GM15510 (cell line): ENCODE results near the gene LAMC1.

Source experiments
- POLR2A ChIP-seq: IDR thresholded peaks from 3 replicates; pipeline ENCODE4 v1.6.1; 2011; ENCODE audit warnings: borderline replicate concordance; ENCODE audit not compliant: insufficient read length; ENCODE audit errors: extremely low read depth

The LAMC1 gene

GRCh38 chr1:183155939-183156338, 132.7 kb downstream of the LAMC1 start:
- TF ChIP-seq POLR2A, result no peak

DNA sequence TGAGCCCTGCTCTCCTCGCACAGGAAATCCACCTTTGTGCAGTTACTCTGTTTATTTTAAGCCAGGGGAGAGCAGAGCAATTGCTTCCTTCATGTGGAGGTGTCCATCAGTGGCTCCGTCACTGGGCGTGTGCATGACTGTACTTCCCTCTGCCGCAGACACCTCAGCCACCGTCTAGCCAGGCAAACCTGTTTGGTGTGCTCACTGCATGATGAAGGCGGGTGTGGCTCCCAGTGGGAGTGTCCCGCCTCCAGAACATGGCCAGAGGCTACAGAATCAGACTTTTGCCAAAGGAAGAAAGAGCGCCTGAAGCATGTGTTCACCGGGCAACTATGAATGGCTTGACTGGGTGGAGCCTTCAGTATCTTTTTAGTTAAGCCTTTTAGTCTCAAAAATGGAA, 136.7 kb downstream of the LAMC1 start:
- no peak for TF ChIP-seq POLR2A

DNA sequence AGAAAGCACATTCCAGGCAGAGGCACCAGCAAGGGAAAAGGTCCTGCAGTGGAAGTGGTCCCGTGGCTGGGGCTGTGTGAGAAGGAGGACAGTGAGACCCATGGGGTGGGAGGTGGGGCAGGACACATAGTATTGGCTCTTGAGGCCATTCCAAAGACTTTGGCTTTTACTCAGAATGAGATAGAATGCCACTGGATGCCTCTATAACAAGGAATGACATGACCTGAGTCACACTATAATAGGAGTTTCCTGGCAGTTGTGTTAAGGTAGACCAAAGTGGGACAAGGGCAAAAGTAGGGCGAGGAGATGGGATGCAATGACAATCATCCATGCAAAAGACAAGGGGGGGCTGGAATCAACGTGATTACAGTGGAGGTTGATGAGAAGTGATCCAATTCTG, 138.2 kb downstream of the LAMC1 start:
- TF ChIP-seq POLR2A, result no peak

DNA sequence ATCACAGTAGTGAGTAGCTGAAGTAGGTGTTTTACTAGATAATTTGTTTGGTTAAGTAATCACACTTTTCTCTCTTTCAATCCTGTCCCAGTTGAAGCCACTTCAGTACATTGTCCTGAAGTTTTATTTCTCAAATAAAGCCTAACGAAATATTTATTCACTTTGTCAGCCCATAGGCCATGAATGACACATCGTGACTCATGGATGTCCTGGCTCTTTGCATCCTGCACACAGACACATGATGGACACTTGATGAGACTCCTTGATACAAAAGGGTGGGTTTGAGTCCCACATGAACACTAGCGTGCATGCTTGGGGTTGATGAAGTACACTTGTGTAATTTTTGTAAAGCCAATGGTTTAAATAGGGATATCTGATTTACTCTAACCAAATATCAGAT, 140.1 kb downstream of the LAMC1 start:
- TF ChIP-seq POLR2A, result no peak

DNA sequence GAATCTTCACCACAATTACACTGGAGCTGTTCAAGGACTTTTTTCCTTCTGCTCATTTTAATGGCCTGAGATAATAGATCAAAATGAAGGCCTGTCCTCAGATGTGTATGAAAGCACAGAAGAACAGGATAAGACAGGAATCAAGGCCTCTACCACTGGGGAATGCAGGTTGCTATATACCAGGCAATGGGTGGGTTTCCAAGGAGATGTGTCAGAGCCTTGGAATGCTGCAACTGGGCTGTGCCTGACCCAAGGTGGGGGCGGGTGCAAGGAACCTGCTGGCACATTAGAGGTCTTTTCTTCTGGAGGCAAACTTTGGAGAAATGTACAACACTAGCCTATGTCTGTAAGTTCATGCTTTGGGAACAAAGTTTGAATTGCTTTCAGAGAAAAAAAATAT, 141.1 kb downstream of the LAMC1 start:
- no peak for TF ChIP-seq POLR2A

GRCh38 chr1:183164963-183165362, 141.7 kb downstream of the LAMC1 start:
- no peak for TF ChIP-seq POLR2A

DNA sequence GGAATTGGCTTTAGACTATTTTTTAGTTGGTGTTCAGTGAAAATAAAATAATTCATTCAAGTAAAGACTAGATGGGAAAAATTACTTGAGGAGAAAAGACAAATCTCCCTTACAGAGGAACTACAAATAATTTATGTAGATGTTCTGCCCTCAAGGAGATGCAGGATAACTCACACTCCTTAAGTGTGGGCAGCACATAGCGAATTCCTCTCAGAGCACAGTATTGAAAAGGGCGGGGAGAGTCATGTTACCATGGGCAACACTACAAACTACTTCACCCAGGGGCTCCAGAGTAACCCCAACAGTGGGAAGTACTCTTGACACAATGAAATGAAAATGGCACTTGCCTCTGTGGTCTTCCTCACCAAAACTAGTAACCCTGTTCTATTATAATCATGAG, 142.2 kb downstream of the LAMC1 start:
- no peak for TF ChIP-seq POLR2A

DNA sequence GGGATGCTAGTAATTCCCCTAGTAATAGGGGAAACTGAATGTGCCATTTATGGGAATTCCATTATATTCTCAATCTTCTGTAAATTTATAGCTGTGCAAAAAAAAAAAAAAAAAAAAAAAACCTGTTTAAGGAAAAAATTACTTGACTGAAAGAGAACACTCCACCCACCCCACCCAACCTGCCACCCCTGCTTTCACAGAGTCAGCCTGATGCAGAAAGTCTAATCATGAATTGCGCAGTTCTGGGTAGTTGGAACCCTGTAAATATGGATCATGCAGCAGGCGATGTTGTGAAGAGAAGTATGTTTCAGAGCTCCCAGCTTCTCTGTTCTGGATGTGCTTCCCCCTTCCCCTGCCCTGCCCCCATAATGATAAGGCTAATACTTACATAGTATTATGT, 143.2 kb downstream of the LAMC1 start:
- TF ChIP-seq POLR2A, result no peak

DNA sequence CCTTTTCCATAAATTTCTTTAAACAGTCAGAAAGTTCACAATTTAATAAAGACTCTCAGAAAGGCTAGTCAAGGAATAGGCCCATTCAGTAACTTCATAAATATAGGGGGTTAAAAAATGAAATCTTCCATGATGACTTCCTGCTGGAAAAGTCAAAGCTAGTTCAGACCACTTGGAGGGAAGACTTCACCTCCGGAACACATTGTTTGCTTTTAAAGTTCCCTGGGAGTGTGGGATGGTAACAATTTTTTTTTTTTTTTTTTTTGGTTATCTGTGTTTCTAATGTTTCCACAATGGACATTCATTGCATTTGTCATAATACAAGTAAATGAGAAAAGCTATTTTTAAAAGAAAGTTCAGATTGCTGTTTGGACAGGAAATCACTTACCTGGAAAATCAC, 144.5 kb downstream of the LAMC1 start:
- no peak for TF ChIP-seq POLR2A

GRCh38 chr1:183168308-183168707, 145.1 kb downstream of the LAMC1 start:
- TF ChIP-seq POLR2A, result no peak

DNA sequence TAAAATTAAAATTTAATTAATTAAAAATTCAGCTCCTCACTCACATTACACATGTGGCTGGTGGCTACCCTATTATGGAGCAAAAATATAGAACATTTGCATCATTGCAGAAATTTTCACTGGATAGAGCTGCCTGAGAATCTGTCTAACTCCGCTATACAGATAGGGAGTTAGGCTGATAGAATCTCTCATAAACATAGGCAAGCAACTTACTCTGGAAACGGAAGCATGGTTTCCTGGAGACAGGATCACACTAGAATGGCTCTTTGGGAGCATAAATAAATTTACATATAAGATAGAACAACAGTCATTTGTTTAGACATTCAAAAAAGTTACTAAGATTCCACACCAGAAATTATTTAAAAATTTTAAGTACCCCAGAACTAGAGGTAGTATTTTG, 150.6 kb downstream of the LAMC1 start:
- no peak for TF ChIP-seq POLR2A

- no peak for TF ChIP-seq POLR2A
Observed at GRCh38 chr1:183175631-183176030, 152.4 kb downstream of the LAMC1 start.

- TF ChIP-seq POLR2A, result no peak
Observed at GRCh38 chr1:183178545-183178944, 155.3 kb downstream of the LAMC1 start.

GRCh38 chr1:183179033-183179432, 155.8 kb downstream of the LAMC1 start:
- no peak for TF ChIP-seq POLR2A

GRCh38 chr1:183180218-183180617, 157.0 kb downstream of the LAMC1 start:
- no peak for TF ChIP-seq POLR2A

DNA sequence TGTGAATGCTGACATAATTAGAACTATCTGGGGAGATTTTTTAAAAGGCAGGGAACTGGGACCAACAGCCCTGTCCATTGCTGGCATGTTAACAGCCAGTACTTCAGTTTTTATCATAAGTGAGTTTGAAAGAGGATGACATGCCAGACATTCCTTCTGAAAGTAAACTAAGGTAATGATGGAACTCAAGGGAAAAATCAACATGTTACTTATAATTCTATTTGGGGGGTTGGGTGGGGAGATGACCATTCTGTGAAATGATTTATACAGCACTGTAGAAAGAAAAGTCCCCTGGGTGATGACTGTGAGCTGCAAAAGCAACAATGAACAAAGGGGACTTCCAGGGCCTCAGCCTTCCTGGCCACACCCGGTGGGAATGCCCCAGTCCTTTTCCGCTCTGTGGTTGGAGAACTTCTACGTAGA, 157.4 kb downstream of the LAMC1 start:
- no peak for TF ChIP-seq POLR2A

- no peak for TF ChIP-seq POLR2A
Observed at GRCh38 chr1:183185941-183186490, 162.8 kb downstream of the LAMC1 start, which contains the start of gene LAMC2. TSS of gene LAMC2 (plus strand) at chr1:183186264. CDS start at chr1:183186353, 89 bp downstream.
